CD4-positive, alpha-beta T cell (primary cell): ENCODE measurements around the gene PALS2. TPM values are rescaled to one million over a fixed set of nuclear protein-coding genes. Genes with fewer than 3 reads are reported as not detected.

Experiments used
- ATAC-seq: fragments of 200-7000 bp; cut with Tn5 transposase; one replicate; pipeline ENCODE4 v1.10.0; 2022; ENCODE audit warnings: mild to moderate bottlenecking; ENCODE audit not compliant: poor library complexity
- CTCF ChIA-PET: fragments of 350-600 bp; sonication (Branson Sonifier 250); formaldehyde crosslinking; loops from one replicate; lab custom pipeline; 2021; ENCODE audit warnings: antibody characterized with exemption, inconsistent platforms; lab: Charles Lee
- POLR2A ChIA-PET: fragments of 350-600 bp; sonication (Branson Sonifier 250); formaldehyde crosslinking; loops from one replicate; lab custom pipeline; 2021; ENCODE audit warnings: antibody characterized with exemption, inconsistent platforms; lab: Charles Lee
- DNase-seq, 14 experiments: peaks; one replicate each; pipeline ENCODE4 v3.0.0-alpha.2; 2013 to 2020; ENCODE audit warnings: mixed read lengths in 2 of 14
- H3K27ac ChIP-seq, 2 donors: one replicate each; pipeline versions ENCODE4 v1.5.1 to v1.7.0; 2013; ENCODE audit warnings: low read length in 2 of 2, low read depth in 1 of 2, mild to moderate bottlenecking in 1 of 2
- H3K27me3 ChIP-seq, 2 experiments: 1 replicate in 1 of 2; 2 replicates in 1 of 2; pipeline versions ENCODE4 v1.6.1 to v1.7.0; 2013; ENCODE audit warnings: low read length in 2 of 2, control low read depth in 1 of 2, mild to moderate bottlenecking in 1 of 2, moderate library complexity in 1 of 2; ENCODE audit not compliant: insufficient read depth in 2 of 2, control insufficient read depth in 1 of 2
- H3K36me3 ChIP-seq: one replicate; pipeline ENCODE4 v1.6.1; 2013; ENCODE audit warnings: low read length, control low read depth; ENCODE audit not compliant: insufficient read depth
- H3K4me1 ChIP-seq: one replicate; pipeline ENCODE4 v1.6.1; 2013; ENCODE audit warnings: low read length, control low read depth; ENCODE audit not compliant: insufficient read depth
- H3K4me3 ChIP-seq: one replicate; pipeline ENCODE4 v1.5.1; 2013; ENCODE audit warnings: mild to moderate bottlenecking, low read length, moderate library complexity
- H3K9me3 ChIP-seq, 2 experiments: 1 replicate in 1 of 2; 2 replicates in 1 of 2; pipeline versions ENCODE4 v1.6.1 to v1.7.0; 2013; ENCODE audit warnings: low read length in 2 of 2, mild to moderate bottlenecking in 2 of 2, control low read depth in 1 of 2, moderate library complexity in 1 of 2; ENCODE audit not compliant: control insufficient read depth in 1 of 2, insufficient read depth in 1 of 2
- H3K27ac Mint-ChIP-seq: one replicate; pipeline ENCODE4 v1.8.0; 2020; ENCODE audit warnings: mixed read lengths
- H3K27me3 Mint-ChIP-seq: one replicate; pipeline ENCODE4 v1.8.0; 2021; ENCODE audit warnings: mixed read lengths
- H3K36me3 Mint-ChIP-seq: one replicate; pipeline ENCODE4 v1.8.0; 2021; ENCODE audit warnings: low read depth, mixed read lengths
- H3K4me1 Mint-ChIP-seq: one replicate; pipeline ENCODE4 v1.8.0; 2021; ENCODE audit warnings: low read depth, mixed read lengths
- H3K4me3 Mint-ChIP-seq: one replicate; pipeline ENCODE4 v1.8.0; 2020; ENCODE audit warnings: mild to moderate bottlenecking, mixed read lengths
- H3K9me3 Mint-ChIP-seq: one replicate; pipeline ENCODE4 v1.8.0; 2020; ENCODE audit warnings: mixed read lengths
- intact Hi-C, 2 experiments: fragments of 100-400 bp; cut with DNase I in 1 of 2; cut with micrococcal nuclease in 1 of 2; formaldehyde crosslinking; loops; one replicate each; pipeline versions ENCODE4 v1.15.1 to v1.9.0; 2023 to 2025; cut with DNase I, micrococcal nuclease
- total RNA-seq, 174 experiments: library from RNA in 2 of 174; stranded (reverse) in 2 of 174; gene quantifications; one replicate each; pipeline ENCODE4 v1.2.3 and lab custom pipeline; 2021 to 2026
- TF ChIP-seq, protein P1 (sequence below): fragments of 200-600 bp; IDR thresholded peaks from one replicate; pipeline ENCODE4 v1.8.0; 2022; ENCODE audit warnings: antibody characterized with exemption, mild to moderate bottlenecking

PALS2 gene
- total RNA-seq, 2 experiments from 2014 or later, result 35.0 to 53.2 TPM

DNA sequence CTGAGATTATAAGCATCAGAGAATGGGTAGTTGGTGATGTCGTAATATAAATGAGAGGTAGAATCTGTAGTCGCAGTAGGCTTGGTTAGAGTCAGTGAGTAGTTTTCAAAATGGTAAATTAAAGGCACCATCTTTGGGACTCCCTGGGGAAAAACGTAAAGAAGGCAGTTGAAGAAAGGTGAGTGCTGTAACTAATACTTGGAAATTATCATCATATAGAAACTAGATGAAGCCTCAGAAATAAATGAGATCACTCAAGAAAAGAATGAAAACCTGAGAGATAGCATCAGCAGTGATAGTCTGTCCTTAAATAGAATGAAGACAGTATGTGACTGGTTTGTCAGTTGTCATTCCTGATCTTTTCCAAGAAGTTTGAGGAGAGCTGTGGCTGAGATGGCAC is 23.8 kb downstream of the PALS2 start:
- Histone ChIP-seq H3K4me1 (no peaks in the 10 kb centered on the region), H3K4me3 (no peak overlapping the region), H3K36me3 (no peaks in the 10 kb centered on the region), H3K27ac (no peak overlapping the region), H3K27me3 (no peaks in the 10 kb centered on the region), H3K9me3 (no peaks in the 10 kb centered on the region)
- CTCF ChIA-PET, result no interaction called here
- Mint-ChIP-seq H3K36me3 (peaks cover 9% of the 10 kb centered on the region), H3K9me3 (no peaks in the 10 kb centered on the region), H3K4me3 (no peak overlapping the region), H3K27ac (no peak overlapping the region), H3K27me3 (no peaks in the 10 kb centered on the region), H3K4me1 (peaks cover 2% of the 10 kb centered on the region)
- TF ChIP-seq, protein P1, sequence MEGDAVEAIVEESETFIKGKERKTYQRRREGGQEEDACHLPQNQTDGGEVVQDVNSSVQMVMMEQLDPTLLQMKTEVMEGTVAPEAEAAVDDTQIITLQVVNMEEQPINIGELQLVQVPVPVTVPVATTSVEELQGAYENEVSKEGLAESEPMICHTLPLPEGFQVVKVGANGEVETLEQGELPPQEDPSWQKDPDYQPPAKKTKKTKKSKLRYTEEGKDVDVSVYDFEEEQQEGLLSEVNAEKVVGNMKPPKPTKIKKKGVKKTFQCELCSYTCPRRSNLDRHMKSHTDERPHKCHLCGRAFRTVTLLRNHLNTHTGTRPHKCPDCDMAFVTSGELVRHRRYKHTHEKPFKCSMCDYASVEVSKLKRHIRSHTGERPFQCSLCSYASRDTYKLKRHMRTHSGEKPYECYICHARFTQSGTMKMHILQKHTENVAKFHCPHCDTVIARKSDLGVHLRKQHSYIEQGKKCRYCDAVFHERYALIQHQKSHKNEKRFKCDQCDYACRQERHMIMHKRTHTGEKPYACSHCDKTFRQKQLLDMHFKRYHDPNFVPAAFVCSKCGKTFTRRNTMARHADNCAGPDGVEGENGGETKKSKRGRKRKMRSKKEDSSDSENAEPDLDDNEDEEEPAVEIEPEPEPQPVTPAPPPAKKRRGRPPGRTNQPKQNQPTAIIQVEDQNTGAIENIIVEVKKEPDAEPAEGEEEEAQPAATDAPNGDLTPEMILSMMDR, result no peak
- DNase-seq, result no peak
- POLR2A ChIA-PET, result no interaction called here
- intact Hi-C loops, result no loop called here
- no peak for ATAC-seq

DNA sequence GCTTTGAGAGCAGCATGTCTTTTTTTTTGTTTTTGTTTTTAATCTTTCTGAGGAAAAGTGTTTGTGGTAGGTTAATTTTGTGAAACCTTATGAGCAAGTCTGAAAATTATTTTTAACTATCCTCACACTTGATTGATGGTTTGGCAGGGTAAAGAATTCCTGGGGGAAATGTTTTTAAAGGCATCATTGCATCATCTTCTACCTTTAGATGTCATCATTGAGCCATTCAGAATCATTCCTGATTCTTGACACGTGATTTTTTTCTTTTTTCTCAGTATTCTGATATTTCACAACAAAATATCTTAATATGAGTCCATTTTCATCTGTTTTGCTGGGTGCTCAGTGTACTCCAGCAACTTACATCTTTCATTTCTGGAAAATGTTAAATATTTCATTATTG is 28.3 kb downstream of the PALS2 start:
- H3K9me3 Mint-ChIP-seq, result no peaks in the 10 kb centered on the region
- ChIA-PET POLR2A (no interaction called here), CTCF (no interaction called here)
- peaks cover 6% of the 10 kb centered on the region for H3K4me1 Mint-ChIP-seq
- Histone ChIP-seq H3K4me3 (no peak overlapping the region), H3K27ac (no peak overlapping the region), H3K36me3 (no peaks in the 10 kb centered on the region), H3K27me3 (no peaks in the 10 kb centered on the region), H3K4me1 (no peaks in the 10 kb centered on the region), H3K9me3 (no peaks in the 10 kb centered on the region)
- no peak overlapping the region for H3K4me3 Mint-ChIP-seq
- TF ChIP-seq, protein P1, result no peak
- H3K27me3 Mint-ChIP-seq, result no peaks in the 10 kb centered on the region
- intact Hi-C loops, result no loop called here
- no peak for DNase-seq
- no peak for ATAC-seq
- H3K36me3 Mint-ChIP-seq, result peaks cover 22% of the 10 kb centered on the region
- H3K27ac Mint-ChIP-seq, result no peak overlapping the region

DNA sequence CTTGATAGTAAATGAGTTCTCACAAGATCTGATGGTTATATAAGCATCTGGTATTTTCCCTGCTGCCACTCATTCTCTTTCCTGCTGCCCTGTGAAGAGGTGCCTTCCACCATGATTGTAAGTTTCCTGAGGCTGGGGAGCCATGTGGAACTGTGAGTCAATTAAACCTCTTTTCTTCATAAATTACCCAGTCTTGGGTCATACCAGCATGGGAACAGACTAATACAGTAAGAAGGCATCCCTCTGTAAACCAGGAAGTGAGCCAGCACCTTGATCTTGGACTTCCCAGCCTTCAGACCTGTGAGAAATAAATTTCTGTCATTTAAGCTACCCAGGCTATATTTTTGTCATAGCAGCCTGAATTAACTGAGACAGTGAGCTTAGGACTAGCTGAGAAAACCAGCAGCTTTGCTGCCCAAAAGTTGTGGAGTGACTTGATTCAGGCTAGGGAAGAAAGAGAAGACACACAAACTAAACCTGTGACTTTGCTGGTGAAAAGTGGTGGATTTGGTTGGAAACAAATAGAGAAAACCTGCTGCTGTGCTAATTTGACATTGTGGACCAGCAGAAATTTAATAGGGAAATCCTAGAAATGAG is 29.7 kb downstream of the PALS2 start:
- peaks cover 13% of the 10 kb centered on the region for H3K4me1 Mint-ChIP-seq
- no peak overlapping the region for H3K27ac Mint-ChIP-seq
- POLR2A ChIA-PET, result no interaction called here
- Histone ChIP-seq H3K9me3 (no peaks in the 10 kb centered on the region), H3K4me3 (no peak overlapping the region), H3K4me1 (no peaks in the 10 kb centered on the region), H3K27ac (no peak overlapping the region), H3K27me3 (no peaks in the 10 kb centered on the region), H3K36me3 (no peaks in the 10 kb centered on the region)
- peaks cover 22% of the 10 kb centered on the region for H3K36me3 Mint-ChIP-seq
- H3K27me3 Mint-ChIP-seq, result no peaks in the 10 kb centered on the region
- H3K9me3 Mint-ChIP-seq, result no peaks in the 10 kb centered on the region
- CTCF ChIA-PET, result interaction anchor here (0.9 kb wide), 1 partner anchor 14 kb away, joined by 3 read pairs; no protein-coding TSS in a partner anchor
- no peak for DNase-seq
- no peak for ATAC-seq
- intact Hi-C loops, result no loop called here
- TF ChIP-seq, protein P1, result no peak
- H3K4me3 Mint-ChIP-seq, result no peak overlapping the region
